RPMI8226 (cell line): ENCODE data around the gene RHOG.

Experiments used
- DNase-seq: peaks from one replicate; pipeline ENCODE4 v3.0.0-alpha.2; 2015

RHOG gene

GRCh38 chr11:3857628-3858027, 16.9 kb upstream of the RHOG start:
- no peak for DNase-seq

- no peak for DNase-seq
These were observed 16.2 kb upstream of the RHOG start for GRCh38 chr11:3856856-3857553.

- peak; percentile 48 for DNase-seq
These were observed 15.2 kb upstream of the RHOG start for GRCh38 chr11:3855808-3856491.

- peak; percentile 92 for DNase-seq
These were observed 14.4 kb upstream of the RHOG start, which contains the start of gene STIM1 for GRCh38 chr11:3854977-3855807. Gene STIM1, plus strand, starts transcription at chr11:3855664. Its CDS starts 607 bp downstream, at chr11:3856271.

DNA sequence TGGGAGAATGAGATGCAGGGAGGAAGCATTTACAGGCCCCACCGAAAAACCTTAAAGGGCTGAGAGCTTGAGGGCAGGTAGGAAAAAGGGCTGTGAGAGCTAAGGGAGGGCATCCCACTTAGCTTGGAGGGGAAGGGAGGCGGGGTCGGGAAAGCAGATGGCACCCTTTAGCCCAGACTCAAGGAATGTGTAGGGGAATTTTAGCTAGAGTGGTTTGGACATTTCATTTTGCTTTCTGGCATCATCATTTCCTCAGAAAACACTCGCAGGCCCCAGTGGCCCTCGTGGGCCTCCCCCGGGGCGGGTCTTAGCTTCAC, 13.9 kb upstream of the RHOG start:
- DNase-seq = no peak

DNA sequence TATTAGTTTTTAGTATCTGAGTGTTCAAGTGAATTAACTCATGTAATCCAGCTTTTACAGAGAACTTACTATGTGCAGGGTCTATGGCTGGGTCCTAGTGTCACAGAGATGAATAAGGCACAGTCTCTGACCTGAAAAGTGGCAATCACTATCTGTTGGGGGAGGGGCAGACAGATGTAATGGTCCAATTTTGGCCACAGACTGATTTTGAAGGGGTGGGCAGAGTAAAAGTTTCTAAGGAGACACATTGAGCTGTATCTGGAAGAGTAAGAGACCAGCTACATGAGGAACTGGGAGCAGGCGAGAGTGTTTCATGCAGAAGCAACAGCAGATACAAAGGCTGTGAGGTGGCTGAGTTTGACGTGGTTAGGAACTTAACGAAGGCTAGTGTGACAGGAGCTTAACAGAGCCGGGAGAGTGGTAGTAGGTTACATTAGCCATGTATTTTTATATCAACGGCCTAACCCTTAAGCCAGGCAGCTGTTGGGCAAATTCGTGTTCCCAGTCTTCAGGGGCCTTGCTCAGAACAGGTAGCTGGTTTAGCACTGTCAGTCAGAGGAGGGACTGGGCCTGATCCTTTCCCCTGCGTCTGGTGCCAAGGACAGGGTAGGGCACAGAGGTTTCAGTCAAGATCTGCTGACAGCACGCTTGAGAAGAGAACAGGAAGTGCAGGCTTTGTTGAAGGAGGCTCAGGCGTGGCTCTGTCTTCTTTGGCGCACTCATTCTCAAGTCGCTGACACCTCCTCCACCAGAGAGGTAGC, 13.3 kb upstream of the RHOG start:
- DNase-seq = peak; percentile 90

- DNase-seq = no peak
These were observed 12.7 kb upstream of the RHOG start for GRCh38 chr11:3853545-3853842.

- DNase-seq = peak; percentile 50
These were observed 8.6 kb upstream of the RHOG start for GRCh38 chr11:3849297-3849874.

DNA sequence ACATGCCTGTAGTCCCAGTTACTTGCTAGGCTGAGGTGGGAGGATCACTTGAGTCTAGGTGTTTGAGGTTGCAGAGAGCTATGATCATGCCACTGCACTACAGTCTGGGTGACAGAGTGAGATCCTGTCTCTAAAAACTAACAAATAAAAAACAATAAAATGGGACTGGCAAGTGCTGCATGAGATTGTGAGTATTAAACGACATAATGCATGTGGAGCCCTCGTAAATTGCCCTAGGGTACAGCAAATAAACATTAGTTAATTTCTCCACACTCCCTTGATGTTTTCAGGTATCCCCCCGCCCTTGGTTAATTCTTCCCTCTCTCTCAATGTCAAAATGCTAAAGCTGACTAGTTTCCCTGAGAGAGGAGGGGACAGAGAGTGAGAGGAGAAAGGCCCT, 4.9 kb upstream of the RHOG start:
- no peak for DNase-seq

DNA sequence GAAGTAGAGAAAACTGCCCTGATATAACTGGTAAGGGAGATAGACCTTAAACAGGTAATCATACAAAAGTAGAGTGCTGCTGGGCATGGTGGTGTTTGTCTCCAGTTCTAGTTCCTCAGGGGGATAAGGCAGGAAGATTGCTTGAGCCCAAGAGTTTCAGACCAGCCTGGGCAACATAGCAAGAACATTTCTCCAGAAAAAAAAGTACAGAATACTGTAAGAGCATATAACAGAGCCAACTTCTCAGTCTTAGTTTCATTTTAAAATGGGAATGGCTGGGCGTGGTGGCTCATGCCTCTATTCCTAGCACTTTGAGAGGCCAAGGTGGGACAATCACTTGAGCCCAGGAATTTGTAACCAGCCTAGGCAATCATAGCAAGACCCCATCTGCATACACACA, 4.5 kb upstream of the RHOG start:
- no peak for DNase-seq

- no peak for DNase-seq
These were observed 2.6 kb upstream of the RHOG start for GRCh38 chr11:3843326-3843725.

- DNase-seq = peak; percentile 84
These were observed 929 bp upstream of the RHOG start for GRCh38 chr11:3841426-3842350.

DNA sequence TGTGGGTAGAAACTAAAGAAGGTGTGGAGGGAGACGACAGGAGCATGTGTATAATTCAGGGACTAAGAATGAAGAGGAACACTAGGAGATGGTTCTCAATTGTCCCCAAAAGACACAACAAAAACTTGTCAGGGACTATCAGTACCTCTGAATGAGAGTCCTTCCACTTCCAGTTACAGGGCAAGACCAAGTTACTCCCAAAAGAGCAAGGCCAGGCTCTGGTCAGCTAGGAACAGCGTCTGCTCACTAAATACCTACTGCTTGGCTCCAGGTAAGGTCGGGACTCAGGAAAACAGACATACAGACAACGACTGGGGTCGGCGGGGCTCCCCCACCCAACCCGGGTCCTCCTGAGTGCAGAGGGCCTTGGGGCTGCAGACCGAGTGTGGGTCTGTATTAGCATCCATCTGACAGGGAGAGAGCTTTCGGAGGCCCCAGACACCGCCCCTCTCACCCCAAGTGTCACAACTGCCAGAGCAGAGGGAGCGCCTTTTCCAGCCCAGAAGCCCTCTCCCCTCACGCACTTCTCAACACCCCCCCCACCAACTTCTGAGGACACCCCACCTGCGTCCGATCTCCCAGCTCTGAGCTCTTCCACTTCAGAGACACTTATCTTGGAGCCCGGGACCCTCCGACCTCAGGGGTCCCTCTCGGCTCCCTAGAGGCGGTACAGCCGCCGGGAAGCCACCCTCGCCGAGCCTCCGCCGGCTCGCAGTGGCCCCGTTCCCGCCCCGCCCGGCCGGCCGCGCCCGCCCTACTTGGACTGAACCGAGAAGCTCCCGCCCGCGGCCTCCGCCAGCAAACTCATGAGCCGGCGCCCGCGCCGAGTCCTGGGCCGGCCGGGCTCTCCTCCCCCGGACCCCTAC, 522 bp downstream of the RHOG start:
- peak; percentile 21 for DNase-seq

DNA sequence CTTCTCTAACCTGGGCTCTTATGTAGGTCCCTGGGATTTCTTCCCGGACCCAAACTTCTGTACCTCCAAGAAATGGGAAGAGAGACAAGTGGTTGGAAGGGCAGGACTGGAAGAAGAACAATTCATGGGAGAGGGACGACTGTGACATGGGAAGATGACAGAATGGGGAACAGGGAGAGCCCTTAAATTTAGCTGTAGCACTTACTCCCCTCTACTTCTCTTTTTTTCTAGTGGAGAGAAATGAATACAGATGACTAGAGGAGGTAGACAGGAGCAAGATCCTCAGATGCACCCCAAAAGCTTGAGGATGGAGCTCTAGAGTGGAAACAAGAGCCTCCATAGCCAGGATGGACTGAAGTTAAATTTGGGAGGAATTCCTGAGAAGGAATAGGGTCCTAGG, 2.3 kb downstream of the RHOG start:
- no peak for DNase-seq

DNA sequence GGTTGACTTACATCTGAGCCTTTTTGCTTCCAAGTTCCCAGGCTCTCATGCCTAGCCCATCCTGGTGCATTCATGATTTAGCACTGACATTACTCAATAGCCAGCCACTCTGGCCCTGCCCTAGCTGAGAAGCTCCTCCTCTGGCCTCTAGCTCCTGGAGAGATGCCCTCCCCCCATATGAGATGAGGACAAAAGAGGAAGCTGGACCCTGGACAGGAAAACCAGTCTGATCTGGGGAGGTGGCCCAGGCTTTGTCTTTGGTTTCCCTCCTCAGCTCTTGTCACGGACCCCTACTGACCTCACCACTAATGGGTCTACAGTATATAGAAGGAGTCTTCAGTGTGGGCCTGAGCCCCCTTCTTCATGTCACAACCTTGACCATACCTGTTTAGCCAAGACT, 3.0 kb downstream of the RHOG start:
- DNase-seq = peak; percentile 54

DNA sequence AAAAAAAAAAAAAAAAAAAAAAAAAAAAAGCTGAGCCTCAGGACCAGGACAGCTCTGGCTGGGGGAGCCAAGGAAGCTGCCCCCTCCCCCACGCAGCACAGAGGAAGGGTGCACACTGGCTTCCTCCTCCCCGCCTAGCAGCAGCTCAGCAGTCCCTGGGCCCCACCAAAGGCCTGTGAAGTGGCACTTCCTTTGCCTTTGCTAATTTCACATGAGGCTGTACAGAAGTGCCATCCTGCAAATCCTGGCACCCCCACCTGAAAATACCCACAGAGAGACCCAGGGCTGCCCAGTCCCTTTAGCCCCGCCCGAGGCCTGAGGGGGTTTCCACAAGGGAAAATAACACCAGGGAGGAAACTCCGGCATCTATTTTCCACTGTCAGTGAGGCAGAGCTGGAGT, 3.9 kb downstream of the RHOG start:
- DNase-seq = no peak

GRCh38 chr11:3835751-3836150, 5.0 kb downstream of the RHOG start:
- no peak for DNase-seq

- DNase-seq = no peak
These were observed 5.9 kb downstream of the RHOG start for GRCh38 chr11:3834664-3835461.

- DNase-seq = no peak
These were observed 6.5 kb downstream of the RHOG start for GRCh38 chr11:3834349-3834663.

DNA sequence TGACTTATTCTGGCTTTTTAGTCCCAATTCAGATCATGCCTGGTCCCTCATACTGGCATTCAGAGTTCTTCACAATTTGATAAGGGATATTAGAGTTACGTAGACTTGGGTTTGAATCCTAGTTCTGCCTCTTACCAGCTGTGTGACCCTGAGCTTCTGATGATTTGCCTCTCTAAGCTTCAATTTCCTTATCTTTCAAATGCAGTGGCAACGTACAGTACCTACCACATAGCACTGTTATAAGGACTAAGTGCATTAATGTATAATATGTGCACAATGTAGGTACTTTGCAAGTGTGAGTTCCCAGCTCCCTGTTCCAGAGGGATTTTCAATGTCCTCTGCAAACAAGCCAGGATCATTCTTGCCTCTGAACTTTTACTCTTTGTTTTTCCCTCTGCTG, 7.3 kb downstream of the RHOG start:
- DNase-seq = no peak
